Measurements from ENCODE around the gene CCDC27. TPM values are rescaled to one million over a fixed set of nuclear protein-coding genes. Genes with fewer than 3 reads are reported as not detected.
"Not testable (repeated sequence)": the region's sequence is repeated elsewhere in the genome, so short reads cannot be mapped to it uniquely, and the experiment has no call there.

The CCDC27 gene
- total RNA-seq, 1 donor from 2014 or later: not detected

DNA sequence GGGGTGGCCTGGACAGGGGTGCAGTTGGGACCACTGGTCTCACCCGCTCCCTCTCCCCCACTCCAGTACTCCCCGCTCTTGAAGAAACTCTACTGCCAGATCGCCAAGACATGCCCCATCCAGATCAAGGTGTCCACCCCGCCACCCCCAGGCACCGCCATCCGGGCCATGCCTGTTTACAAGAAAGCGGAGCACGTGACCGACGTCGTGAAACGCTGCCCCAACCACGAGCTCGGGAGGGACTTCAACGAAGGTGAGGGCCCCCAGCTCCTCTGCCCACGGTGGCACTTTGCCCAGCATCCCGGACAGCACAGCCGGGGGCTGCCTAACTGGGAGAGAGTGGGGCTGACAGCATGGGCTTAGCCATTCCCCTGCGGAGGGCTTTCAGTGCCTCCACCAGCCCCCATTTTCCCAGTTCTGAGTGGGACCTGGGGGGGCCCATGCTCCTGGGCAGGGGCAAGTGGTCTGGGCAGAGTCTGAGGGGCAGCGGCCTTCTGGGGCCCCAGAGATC, 30.2 kb upstream of the CCDC27 start:
- no peaks in the 10 kb centered on the region for H3K9me3 ChIP-seq
- intact Hi-C loops (cut with DNase I): loop anchor here (5.0 kb wide), 1 partner anchor 270 kb away; the partner anchor contains the start of gene ARHGEF16
- TF ChIP-seq, protein P1, sequence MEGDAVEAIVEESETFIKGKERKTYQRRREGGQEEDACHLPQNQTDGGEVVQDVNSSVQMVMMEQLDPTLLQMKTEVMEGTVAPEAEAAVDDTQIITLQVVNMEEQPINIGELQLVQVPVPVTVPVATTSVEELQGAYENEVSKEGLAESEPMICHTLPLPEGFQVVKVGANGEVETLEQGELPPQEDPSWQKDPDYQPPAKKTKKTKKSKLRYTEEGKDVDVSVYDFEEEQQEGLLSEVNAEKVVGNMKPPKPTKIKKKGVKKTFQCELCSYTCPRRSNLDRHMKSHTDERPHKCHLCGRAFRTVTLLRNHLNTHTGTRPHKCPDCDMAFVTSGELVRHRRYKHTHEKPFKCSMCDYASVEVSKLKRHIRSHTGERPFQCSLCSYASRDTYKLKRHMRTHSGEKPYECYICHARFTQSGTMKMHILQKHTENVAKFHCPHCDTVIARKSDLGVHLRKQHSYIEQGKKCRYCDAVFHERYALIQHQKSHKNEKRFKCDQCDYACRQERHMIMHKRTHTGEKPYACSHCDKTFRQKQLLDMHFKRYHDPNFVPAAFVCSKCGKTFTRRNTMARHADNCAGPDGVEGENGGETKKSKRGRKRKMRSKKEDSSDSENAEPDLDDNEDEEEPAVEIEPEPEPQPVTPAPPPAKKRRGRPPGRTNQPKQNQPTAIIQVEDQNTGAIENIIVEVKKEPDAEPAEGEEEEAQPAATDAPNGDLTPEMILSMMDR (IDR thresholded peaks at IDR 0.05): no peak
- no peaks in the 10 kb centered on the region for H3K36me3 ChIP-seq
- no peak overlapping the region for H3K27ac ChIP-seq
- H3K4me3 ChIP-seq: no peak overlapping the region
- peaks cover 7% of the 10 kb centered on the region for H3K27me3 ChIP-seq
- H3K4me1 ChIP-seq: no peaks in the 10 kb centered on the region
- no peak for DNase-seq (ENCODE audit: low spot score in 2 of 2)

DNA sequence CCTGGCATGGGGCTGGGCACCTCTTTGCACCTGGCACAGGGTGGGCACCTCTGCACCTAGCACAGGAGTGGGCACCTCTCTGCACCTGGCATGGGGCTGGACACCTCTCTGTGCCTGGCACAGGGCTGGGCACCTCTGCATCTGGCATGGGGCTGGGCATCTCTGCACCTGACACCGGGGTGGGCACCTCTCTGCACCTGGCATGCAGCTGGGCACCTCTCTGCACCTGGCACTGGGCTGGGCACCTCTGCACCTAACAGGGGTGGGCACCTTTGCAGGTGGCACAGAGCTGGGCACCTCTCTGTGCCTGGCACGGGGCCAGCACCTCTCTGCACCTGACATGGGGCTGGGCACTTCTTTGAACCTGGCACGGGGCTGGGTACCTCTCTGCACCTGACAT, 29.4 kb upstream of the CCDC27 start:
- H3K36me3 ChIP-seq: no peaks in the 10 kb centered on the region
- H3K4me3 ChIP-seq: no peak overlapping the region
- intact Hi-C loops (cut with DNase I): loop anchor here (5.0 kb wide), 1 partner anchor 271 kb away; the partner anchor contains the start of gene ARHGEF16
- peaks cover 5% of the 10 kb centered on the region for H3K27me3 ChIP-seq
- H3K4me1 ChIP-seq: no peaks in the 10 kb centered on the region
- TF ChIP-seq, protein P1 (IDR thresholded peaks at IDR 0.05): no peak
- H3K27ac ChIP-seq: no peak overlapping the region
- no peak for DNase-seq (ENCODE audit: low spot score in 2 of 2)
- no peaks in the 10 kb centered on the region for H3K9me3 ChIP-seq

DNA sequence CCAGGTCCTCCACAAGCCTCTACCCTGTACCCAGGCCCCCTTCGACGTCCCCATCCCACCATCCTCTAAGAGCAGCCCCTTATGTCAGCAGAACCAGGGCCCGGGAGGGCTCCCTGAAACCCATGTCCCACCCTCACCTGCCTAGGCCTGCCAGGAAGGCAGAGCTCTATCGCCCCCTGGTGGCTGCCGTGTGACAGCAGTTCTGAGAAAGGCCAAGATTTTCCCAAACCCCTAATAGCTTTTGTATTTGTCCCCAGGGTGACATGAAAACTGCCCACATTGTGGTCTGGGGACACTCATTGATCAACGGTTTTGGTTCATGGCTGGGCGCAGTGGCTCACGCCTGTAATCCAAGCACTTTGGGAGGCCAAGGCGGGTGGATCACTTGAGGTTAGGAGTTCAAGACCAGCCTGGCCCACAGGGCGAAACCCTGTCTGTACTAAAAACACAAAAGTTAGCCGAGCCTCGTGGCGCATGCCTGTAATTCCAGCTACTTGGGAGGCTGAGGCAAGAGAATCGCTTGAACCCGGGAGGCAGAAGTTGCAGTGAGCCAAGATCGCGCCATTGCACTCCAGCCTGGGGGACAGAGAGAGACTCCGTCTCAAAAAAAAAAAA, 27.7 kb upstream of the CCDC27 start:
- not testable (repeated sequence) for H3K9me3 ChIP-seq, H3K36me3 ChIP-seq, H3K27me3 ChIP-seq, H3K4me1 ChIP-seq, H3K27ac ChIP-seq, H3K4me3 ChIP-seq
- DNase-seq (ENCODE audit: low spot score in 2 of 2): peak in 1 of 2 donors; percentile 77
- intact Hi-C loops (cut with DNase I): loop anchor here (5.0 kb wide), 1 partner anchor 272 kb away; the partner anchor contains the start of gene ARHGEF16
- TF ChIP-seq, protein P1 (IDR thresholded peaks at IDR 0.05): peak; percentile 72 to 97 (median 93)

- H3K36me3 ChIP-seq: no peaks in the 10 kb centered on the region
- H3K9me3 ChIP-seq: no peaks in the 10 kb centered on the region
- DNase-seq (ENCODE audit: low spot score in 2 of 2): no peak
- no peaks in the 10 kb centered on the region for H3K4me1 ChIP-seq
- H3K27me3 ChIP-seq: no peaks in the 10 kb centered on the region
- intact Hi-C loops (cut with DNase I): no loop called here
- TF ChIP-seq, protein P1 (IDR thresholded peaks at IDR 0.05): no peak
- H3K27ac ChIP-seq: no peak overlapping the region
- H3K4me3 ChIP-seq: no peak overlapping the region
These were observed 26.9 kb upstream of the CCDC27 start for GRCh38 chr1:3725366-3725765.

- DNase-seq (ENCODE audit: low spot score in 2 of 2): no peak
- Histone ChIP-seq H3K27ac (no peak overlapping the region), H3K4me3 (no peak overlapping the region), H3K9me3 (no peaks in the 10 kb centered on the region), H3K27me3 (no peaks in the 10 kb centered on the region), H3K4me1 (no peaks in the 10 kb centered on the region), H3K36me3 (no peaks in the 10 kb centered on the region)
- TF ChIP-seq, protein P1 (IDR thresholded peaks at IDR 0.05): no peak
- intact Hi-C loops (cut with DNase I): no loop called here
These were observed 25.0 kb upstream of the CCDC27 start for GRCh38 chr1:3727042-3727824.

Data from ascending aorta (tissue), 2 donors.